C4-2B (cell line): ENCODE results near the gene CENPE.
"Not testable (repeated sequence)": the region's sequence is repeated elsewhere in the genome, so short reads cannot be mapped to it uniquely, and the experiment has no call there.

Experiments
- H3K27ac ChIP-seq: fragments of 450-650 bp; 2 replicates; pipeline ENCODE4 v1.5.1; 2017
- CTCF ChIP-seq: fragments of 450-650 bp; conservative IDR thresholded peaks from 2 replicates; pipeline ENCODE4 v1.5.1; 2017; ENCODE audit warnings: mild to moderate bottlenecking
- ZFX ChIP-seq: fragments of 450-650 bp; IDR thresholded peaks from 2 replicates; pipeline ENCODE4 v1.6.1; 2017

The CENPE gene

GRCh38 chr4:103201253-103201652, 3.1 kb upstream of the CENPE start:
- H3K27ac ChIP-seq: no peak overlapping the region
- TF ChIP-seq ZFX: no peak

- TF ChIP-seq ZFX: no peak
- TF ChIP-seq CTCF: no peak
- peak overlapping the region; percentile 86 for H3K27ac ChIP-seq
Observed at GRCh38 chr4:103199009-103199408, 866 bp upstream of the CENPE start.

DNA sequence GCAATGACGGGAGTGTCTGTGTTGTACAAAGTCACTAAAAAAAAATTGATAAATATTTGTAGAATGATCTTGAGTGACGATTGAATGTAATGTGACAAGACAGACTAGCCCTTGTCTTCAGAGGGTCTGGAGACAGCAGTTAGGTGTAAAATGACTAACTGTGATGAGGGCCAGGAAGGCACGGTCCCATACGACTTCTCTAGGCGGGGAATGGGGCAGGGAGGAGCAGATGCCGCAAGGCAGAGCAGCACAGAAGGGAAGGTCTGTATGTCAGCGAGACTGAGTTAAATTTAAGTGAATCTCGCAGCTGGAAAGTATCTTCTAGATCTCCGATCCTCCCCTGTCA, 405 bp downstream of the CENPE start:
- TF ChIP-seq ZFX (no peak), CTCF (no peak)
- H3K27ac ChIP-seq: peak overlapping the region; percentile 86

DNA sequence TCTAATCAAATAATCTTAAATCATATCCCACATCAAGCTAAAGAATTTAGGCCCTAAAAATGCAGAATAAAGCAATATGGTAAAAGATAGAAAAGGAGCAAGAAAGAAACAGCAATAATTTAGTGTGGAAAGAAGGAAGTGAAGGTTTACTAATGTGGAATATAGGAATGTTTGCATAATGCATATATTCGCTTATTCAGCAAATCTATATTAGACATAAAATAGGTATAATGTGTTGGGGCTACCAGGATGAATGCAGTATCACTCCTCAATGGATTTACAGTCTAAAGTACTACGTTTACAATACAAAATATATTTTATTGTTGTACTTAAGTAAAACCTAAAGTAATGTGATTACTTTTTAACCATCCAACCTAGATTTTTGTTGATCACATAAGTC, 4.7 kb downstream of the CENPE start:
- no peak for TF ChIP-seq CTCF
- no peak for TF ChIP-seq ZFX
- H3K27ac ChIP-seq: no peak overlapping the region

DNA sequence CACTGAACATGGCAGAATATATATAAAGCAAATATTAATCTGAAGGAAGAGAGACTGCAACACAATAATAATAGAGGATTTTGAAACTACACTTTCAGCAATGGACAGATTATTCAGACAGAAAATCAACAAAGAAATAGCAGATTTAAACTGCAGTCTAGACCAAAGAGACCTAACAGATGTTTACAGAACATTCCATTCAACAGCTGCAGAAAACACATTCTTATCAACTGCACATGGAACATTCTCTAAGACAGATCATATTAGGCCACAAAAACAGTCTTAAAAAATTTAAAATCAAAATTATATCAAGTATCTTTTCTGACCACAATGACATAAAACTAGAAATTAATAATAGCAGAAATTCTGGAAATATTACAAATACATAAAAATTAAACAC, 27.1 kb downstream of the CENPE start:
- TF ChIP-seq ZFX (no peak), CTCF (no peak)
- H3K27ac ChIP-seq: no peak overlapping the region

- H3K27ac ChIP-seq: not testable (repeated sequence)
Observed at GRCh38 chr4:103169750-103170149, 28.4 kb downstream of the CENPE start.

DNA sequence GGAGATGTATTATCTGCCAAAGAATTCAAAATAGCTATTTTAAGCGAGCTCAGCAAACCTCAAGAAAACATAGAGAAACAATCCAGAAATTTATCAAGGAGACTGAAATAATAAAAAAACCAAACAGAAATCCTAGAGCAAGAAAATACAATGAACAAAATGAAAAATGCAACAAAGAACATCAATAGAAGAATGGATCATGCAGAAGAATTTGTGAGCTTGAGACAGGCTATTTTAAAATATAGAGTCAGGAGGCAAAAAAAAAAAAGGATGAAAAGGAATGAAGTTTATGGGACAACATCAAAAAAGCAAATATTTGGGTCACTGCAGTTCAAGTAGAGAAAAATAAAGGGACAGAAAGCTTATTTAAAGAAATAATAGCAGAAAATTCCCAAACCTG, 29.1 kb downstream of the CENPE start:
- TF ChIP-seq ZFX: no peak
- no peak for TF ChIP-seq CTCF

DNA sequence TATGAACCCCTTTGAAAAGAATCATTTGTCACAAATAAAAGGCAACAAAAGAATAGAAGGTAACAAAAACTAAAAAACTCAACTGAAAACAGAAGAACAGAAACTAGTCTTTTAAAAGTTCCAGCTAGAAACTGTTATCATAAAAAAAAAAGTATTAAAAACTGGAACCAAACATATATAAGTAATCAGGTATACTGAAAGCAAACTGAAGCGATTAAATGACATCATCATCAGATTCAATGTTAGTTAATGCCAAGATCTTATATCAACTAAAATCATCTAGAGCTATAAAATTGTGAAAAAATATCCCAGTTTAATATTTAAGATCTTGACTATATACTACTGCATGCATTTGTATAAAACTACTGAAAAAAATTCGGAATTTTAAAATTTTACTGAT, 36.0 kb downstream of the CENPE start:
- no peak overlapping the region for H3K27ac ChIP-seq
- no peak for TF ChIP-seq ZFX
- no peak for TF ChIP-seq CTCF

More for the DNA sequence above, 29.1 kb downstream of the CENPE start:
- no peak overlapping the region for H3K27ac ChIP-seq

DNA sequence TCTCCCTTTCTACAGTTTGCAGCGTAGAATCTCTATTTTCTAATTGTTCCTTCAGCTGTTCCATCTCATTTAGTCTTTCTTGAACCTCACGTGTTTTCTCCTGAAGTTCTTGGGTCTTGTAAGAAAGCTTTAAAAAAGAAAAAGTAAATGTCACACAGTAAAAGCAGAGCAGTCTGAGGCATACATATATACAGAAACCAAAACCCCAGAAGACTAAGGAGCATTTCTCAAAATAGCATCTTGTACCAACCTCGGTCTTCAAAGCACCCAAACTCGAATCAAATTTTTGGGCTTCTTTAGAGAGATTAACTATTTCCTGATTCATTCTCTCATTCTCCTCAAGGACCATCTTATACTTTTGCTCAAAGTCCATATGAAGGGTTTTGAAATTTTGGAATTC, 39.4 kb downstream of the CENPE start:
- no peak overlapping the region for H3K27ac ChIP-seq

More for the DNA sequence above, 39.4 kb downstream of the CENPE start:
- no peak for TF ChIP-seq ZFX
- TF ChIP-seq CTCF: no peak
